ENCODE measurements around the gene CSRNP2. TPM values are rescaled to one million over a fixed set of nuclear protein-coding genes. Genes with fewer than 3 reads are reported as not detected.
A peak's percentile ranks its signal among the peaks of the same experiment; 100 is the strongest.

CSRNP2 gene
- total and polyA plus RNA-seq, 2 of the 13 experiments (the other 11 are each of a cell fraction or from before 2014, with no cell fraction given): 4.8 to 7.3 TPM

DNA sequence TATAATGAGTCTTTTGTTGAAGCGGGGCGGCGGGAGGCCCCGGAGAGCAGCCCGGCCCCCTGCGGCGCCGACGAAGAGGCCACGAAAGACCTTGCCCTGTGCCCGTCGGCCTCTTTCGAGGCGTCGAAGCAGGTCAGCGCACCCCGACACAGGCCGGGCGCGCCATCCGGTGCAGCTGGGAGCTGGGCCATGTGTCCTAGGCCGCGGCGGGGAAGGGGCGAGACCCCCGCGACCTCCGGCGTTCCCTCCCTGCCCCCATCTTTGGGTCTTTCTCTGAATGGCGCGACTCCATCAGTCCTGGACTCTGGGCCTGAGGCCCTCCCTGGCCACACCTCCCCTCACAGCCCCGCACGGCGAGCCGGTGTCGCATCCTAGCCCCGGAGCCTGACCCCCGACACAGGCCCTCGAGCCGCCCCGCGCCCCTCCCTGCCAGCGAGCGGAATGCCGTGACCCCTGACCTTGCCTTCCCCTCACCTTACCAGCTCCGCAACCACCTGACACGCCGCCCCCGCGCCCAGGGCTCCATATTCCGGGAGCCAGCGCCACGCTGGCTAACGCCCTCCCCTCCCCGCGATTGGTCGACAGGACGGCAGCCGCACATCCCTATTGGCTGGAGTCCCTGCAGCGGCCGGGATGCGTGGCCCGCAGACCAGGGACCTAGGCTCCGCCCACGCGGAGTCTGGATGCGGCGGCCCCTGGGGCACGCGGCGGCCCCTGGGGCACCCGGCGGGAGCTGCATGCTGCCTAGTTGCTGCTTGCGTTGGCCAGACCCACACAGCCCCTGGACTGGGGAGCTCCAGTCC lies 57.4 kb downstream of the CSRNP2 start, which contains the start of gene SLC11A2 (continued):
- peak; percentile 77 for TF ChIP-seq SNAPC4 (CRISPR knock-in tag; IDR thresholded peaks at IDR 0.05)
- peak; percentile 54 for TF ChIP-seq PPARG (CRISPR knock-in tag; conservative IDR thresholded peaks at IDR 0.05)
- peak; percentile 58; the same call in 1 of the 2 replicates for TF ChIP-seq KLF12 (CRISPR knock-in tag; IDR thresholded peaks at IDR 0.05; ENCODE audit: borderline replicate concordance)
- TF ChIP-seq ZNF839 (CRISPR knock-in tag; IDR thresholded peaks at IDR 0.05; ENCODE audit: borderline replicate concordance): peak; percentile 80; the same call in 1 of the 2 replicates
- TF ChIP-seq ARID2 (CRISPR knock-in tag; IDR thresholded peaks at IDR 0.05; ENCODE audit: borderline replicate concordance): peak; percentile 98
- peak; percentile 96 for TF ChIP-seq TBX2 (CRISPR knock-in tag; IDR thresholded peaks at IDR 0.05; ENCODE audit: borderline replicate concordance)
- TF ChIP-seq MZF1 (CRISPR knock-in tag; IDR thresholded peaks at IDR 0.05; ENCODE audit: borderline replicate concordance): no peak
- TF ChIP-seq ZBTB42 (CRISPR knock-in tag; IDR thresholded peaks at IDR 0.05): 0 out of 2 replicates have a peak, but pooled peaks have one; percentile 80
- no peak for TF ChIP-seq ZNF101 (CRISPR knock-in tag; IDR thresholded peaks at IDR 0.05; ENCODE audit: borderline replicate concordance, low read depth)
- TF ChIP-seq ZNF75D (CRISPR knock-in tag; IDR thresholded peaks at IDR 0.05; ENCODE audit: borderline replicate concordance): no peak
- no peak for TF ChIP-seq EHMT2 (IDR thresholded peaks at IDR 0.05; ENCODE audit: borderline replicate concordance, low read depth, low read length)
- TF ChIP-seq ZMYM4 (CRISPR knock-in tag; IDR thresholded peaks at IDR 0.05): peak; percentile 80; the same call in 1 of the 2 replicates
- TF ChIP-seq TCF7L2 (IDR thresholded peaks at IDR 0.05; ENCODE audit: low read depth, low read length): no peak
- no peak for TF ChIP-seq ZFP36L2 (CRISPR knock-in tag; IDR thresholded peaks at IDR 0.05)
- peak; percentile 88 for TF ChIP-seq NR1H2 (CRISPR knock-in tag; IDR thresholded peaks at IDR 0.05; ENCODE audit: borderline replicate concordance, low read depth)
- TF ChIP-seq GPN1 (CRISPR knock-in tag; IDR thresholded peaks at IDR 0.05; ENCODE audit: borderline replicate concordance): 0 out of 2 replicates have a peak, but pooled peaks have one; percentile 10
- peak; percentile 87; the same call in 1 of the 2 replicates for TF ChIP-seq ZNF773 (CRISPR knock-in tag; IDR thresholded peaks at IDR 0.05; ENCODE audit: borderline replicate concordance)
- peak; percentile 66 for TF ChIP-seq ZNF878 (CRISPR knock-in tag; IDR thresholded peaks at IDR 0.05)
- TF ChIP-seq, protein P1, sequence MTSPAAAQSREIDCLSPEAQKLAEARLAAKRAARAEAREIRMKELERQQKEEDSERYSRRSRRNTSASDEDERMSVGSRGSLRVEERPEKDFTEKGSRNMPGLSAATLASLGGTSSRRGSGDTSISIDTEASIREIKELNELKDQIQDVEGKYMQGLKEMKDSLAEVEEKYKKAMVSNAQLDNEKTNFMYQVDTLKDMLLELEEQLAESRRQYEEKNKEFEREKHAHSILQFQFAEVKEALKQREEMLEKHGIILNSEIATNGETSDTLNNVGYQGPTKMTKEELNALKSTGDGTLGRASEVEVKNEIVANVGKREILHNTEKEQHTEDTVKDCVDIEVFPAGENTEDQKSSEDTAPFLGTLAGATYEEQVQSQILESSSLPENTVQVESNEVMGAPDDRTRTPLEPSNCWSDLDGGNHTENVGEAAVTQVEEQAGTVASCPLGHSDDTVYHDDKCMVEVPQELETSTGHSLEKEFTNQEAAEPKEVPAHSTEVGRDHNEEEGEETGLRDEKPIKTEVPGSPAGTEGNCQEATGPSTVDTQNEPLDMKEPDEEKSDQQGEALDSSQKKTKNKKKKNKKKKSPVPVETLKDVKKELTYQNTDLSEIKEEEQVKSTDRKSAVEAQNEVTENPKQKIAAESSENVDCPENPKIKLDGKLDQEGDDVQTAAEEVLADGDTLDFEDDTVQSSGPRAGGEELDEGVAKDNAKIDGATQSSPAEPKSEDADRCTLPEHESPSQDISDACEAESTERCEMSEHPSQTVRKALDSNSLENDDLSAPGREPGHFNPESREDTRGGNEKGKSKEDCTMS (CRISPR knock-in tag; conservative IDR thresholded peaks at IDR 0.05): no peak
- peak; percentile 15; the same call in 1 of the 2 replicates for TF ChIP-seq ZNF331 (CRISPR knock-in tag; IDR thresholded peaks at IDR 0.05)
- TF ChIP-seq CBX5 (CRISPR knock-in tag; IDR thresholded peaks at IDR 0.05; ENCODE audit: borderline replicate concordance): peak; percentile 75
- peak; percentile 90 for TF ChIP-seq HOXA5 (CRISPR knock-in tag; IDR thresholded peaks at IDR 0.05)
- peak; percentile 97 for TF ChIP-seq EED (CRISPR knock-in tag; IDR thresholded peaks at IDR 0.05)

Data from HepG2 (cell line).